GM12801 (cell line): ENCODE measurements around the gene ZNF862.

Experiments
- CTCF ChIP-seq: IDR thresholded peaks from one replicate; pipeline ENCODE4 v1.5.1; 2011; ENCODE audit warnings: control low read depth; ENCODE audit not compliant: insufficient read length; ENCODE audit errors: extremely low read depth

Gene ZNF862

GRCh38 chr7:149825567-149826343 is 12.4 kb upstream of the ZNF862 start:
- no peak for TF ChIP-seq CTCF

GRCh38 chr7:149826344-149827088 is 11.7 kb upstream of the ZNF862 start:
- no peak for TF ChIP-seq CTCF

GRCh38 chr7:149827089-149827981 is 10.8 kb upstream of the ZNF862 start:
- TF ChIP-seq CTCF, result no peak

- no peak for TF ChIP-seq CTCF
Observed at GRCh38 chr7:149828357-149829309, 9.5 kb upstream of the ZNF862 start.

GRCh38 chr7:149830997-149831740 is 7.0 kb upstream of the ZNF862 start:
- no peak for TF ChIP-seq CTCF

- TF ChIP-seq CTCF, result no peak
Observed at GRCh38 chr7:149831741-149832219, 6.4 kb upstream of the ZNF862 start.
